Measurements from ENCODE around the gene CAMTA1.
"Not testable (repeated sequence)": the region's sequence is repeated elsewhere in the genome, so short reads cannot be mapped to it uniquely, and the experiment has no call there.

CAMTA1 gene

GRCh38 chr1:7590426-7590790 lies 805.2 kb downstream of the CAMTA1 start:
- DNase-seq (ENCODE audit: low spot score): no peak

GRCh38 chr1:7591565-7591964 lies 806.3 kb downstream of the CAMTA1 start:
- no peak for DNase-seq (ENCODE audit: low spot score)

- DNase-seq (ENCODE audit: low spot score): no peak
Measured at GRCh38 chr1:7592120-7592798, 807.0 kb downstream of the CAMTA1 start.

GRCh38 chr1:7594002-7594713 lies 808.9 kb downstream of the CAMTA1 start:
- no peak for DNase-seq (ENCODE audit: low spot score)

DNA sequence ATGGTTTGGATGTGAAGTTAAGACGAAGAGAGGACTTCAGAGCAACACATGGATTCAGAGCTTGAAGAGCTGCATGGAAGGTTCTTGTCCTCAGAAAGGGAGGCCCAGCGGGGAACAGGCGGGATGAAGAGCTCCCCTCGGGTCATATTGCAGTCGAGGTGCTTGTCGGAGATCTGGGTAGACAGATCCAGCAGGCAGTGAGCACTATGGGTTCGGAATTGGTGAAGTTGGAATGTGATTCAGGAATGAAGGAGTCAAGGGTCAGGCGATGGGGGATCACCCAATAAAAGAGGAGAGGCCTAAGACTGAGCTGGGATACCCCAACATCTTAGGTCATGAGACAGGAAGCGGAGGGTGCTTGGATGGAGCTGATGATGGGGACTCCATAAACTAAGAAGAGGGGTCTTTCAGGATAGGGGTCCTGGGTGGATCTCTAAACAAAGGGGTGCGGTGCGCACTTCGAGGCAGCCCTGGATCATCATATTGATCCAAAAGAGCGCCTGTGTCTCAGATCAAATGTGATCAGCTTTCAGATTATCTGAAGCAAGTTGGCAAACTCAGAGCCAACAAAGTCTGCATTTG lies 809.6 kb downstream of the CAMTA1 start:
- no peak for DNase-seq (ENCODE audit: low spot score)

DNA sequence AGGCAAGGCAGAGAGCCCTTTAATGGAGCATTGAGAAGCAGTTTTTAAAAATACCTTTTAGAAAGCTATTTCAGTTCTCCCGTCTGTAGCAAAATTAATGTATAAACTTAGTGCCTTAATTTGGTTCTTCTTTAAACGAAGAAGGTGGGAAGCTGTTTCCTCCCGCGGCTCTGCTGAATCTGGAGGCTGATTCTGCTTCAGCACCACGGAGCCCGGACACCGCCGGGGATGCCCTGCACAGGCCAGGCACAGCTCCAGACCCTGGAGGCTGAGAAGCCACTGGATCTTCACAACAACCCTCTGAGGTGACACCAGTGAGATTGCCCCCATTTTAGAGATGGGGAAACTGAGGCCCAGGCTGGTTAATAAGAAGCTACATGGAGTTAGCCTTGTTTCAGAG lies 810.1 kb downstream of the CAMTA1 start:
- DNase-seq (ENCODE audit: low spot score): no peak

- DNase-seq (ENCODE audit: low spot score): no peak
Measured at GRCh38 chr1:7596126-7596965, 811.1 kb downstream of the CAMTA1 start.

DNA sequence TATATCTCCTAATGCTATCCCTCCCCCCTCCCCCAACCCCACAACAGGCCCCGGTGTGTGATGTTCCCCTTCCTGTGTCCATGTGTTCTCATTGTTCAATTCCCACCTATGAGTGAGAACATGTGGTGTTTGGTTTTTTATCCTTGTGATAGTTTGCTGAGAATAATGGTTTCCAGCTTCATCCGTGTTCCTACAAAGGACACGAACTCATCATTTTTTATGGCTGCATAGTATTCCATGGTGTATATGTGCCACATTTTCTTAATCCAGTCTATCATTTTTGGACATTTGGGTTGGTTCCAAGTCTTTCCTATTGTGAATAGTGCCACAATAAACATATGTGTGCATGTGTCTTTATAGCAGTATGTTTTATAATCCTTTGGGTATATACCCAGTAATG lies 812.8 kb downstream of the CAMTA1 start:
- DNase-seq (ENCODE audit: low spot score): not testable (repeated sequence)

DNA sequence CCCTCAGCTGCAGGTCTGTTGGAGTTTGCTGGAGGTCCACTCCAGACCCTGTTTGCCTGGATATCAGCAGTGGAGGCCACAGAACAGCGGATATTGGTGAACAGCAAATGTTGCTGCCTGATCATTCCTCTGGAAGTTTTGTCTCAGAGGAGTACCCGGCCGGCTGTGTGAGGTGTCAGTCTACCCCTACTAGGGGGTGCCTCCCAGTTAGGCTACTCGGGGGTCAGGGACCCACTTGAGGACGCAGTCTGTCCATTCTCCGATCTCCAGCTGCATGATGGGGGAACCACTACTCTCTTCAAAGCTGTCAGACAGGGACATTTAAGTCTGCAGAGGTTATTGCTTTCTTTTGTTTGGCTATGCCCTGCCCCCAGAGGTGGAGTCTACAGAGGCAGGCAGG lies 819.7 kb downstream of the CAMTA1 start:
- DNase-seq (ENCODE audit: low spot score): not testable (repeated sequence)

GRCh38 chr1:7606096-7606495 lies 820.8 kb downstream of the CAMTA1 start:
- DNase-seq (ENCODE audit: low spot score): no peak

- no peak for DNase-seq (ENCODE audit: low spot score)
Measured at GRCh38 chr1:7607097-7607496, 821.8 kb downstream of the CAMTA1 start.

DNA sequence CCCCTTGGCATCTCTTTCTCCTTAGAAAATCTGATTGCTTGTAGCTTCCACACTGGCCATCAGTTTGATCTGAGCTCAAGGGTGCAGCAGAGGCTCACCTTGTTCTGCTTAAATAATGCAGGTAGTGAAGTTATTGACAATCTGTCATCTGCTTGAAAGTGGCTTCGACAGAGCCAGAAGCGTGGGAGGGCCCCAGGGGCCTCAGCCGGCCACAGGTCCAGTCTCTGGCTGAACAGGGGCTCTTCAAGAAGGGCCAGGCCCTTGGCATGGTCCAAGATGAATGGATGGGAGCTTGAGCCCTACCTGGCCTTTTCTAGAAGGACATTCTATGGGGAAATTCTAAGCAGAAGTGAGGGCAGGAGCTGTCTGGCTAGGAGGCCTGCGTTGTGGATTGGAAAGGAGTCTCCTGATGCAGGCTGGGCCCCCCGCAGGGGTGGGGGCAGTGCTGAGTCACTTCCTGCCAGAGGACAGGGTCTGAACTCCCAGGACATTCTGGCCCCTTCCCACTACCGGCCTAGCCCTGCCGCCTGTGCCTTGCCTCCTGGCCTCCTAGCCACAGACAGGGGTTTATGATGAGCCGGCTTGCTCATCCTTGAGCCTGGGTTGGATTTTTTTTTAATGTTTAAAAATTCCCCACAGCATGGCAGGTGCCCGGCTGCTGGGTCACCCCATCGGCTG lies 823.5 kb downstream of the CAMTA1 start:
- no peak for DNase-seq (ENCODE audit: low spot score)

DNA sequence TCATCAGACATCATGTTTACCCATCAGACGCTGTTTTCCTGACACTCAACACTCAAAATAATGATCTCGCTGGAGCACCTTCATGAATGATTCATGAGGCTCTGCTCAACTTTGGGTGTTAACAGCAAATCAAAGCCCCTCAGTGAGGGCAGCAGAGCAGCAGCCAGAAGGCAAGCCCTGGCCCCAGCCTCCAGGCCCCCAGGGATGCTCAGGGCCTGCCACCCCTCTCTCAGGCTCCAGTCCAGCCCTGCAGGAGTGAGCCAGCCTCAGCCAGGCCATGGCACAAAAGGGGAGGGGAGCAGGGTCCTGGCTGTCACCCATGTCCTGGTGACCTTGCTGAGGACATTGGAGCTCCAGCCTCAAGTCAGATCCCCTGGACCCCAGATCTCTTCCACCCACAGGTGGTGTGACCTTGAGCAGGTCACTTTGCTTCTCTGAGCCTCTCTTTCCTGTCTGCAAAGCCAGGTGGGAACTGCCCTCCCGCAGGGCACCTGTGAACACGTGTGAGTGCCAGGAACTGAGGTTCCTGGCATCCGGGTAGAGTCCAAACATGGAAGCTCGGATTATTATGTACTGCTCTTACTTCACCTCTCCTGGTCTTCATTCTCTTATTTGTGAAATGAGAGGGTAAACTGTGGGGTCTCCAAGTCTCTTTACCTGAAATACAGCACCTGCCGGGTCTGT lies 824.2 kb downstream of the CAMTA1 start:
- no peak for DNase-seq (ENCODE audit: low spot score)

- DNase-seq (ENCODE audit: low spot score): no peak
Measured at GRCh38 chr1:7610106-7610731, 825.0 kb downstream of the CAMTA1 start.

- no peak for DNase-seq (ENCODE audit: low spot score)
Measured at GRCh38 chr1:7610936-7611335, 825.7 kb downstream of the CAMTA1 start.

DNA sequence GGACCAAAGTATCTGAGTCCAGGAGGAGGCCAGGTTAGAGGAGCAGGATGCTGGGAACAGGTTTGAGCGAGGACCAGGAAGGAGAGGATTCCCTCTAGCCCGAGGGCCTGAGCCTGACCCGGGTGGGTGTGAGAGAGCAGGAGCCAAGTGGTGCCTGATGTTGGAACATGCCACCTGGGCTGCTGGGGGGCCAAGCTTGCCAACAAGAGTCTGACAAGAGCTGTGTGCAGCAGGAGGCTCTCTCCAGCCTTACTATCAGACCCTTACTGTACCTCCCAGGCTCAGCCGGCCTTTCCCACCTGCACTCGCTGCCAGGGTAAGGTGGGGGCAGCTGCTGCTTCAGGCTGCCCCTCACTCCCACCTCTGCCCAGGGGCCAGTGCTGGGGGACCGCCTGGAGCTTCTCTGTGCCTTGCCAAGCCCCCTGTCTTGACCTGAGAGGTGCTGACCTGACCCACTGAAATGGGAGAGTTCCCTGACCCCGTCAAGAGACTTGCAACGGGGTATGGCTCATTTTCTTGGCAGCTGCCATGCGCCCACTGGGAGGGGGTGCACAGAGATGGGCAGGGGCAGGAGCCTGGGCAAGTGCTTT lies 826.3 kb downstream of the CAMTA1 start:
- no peak for DNase-seq (ENCODE audit: low spot score)

- DNase-seq (ENCODE audit: low spot score): no peak
Measured at GRCh38 chr1:7613106-7613850, 828.0 kb downstream of the CAMTA1 start.

- DNase-seq (ENCODE audit: low spot score): no peak
Measured at GRCh38 chr1:7613851-7614205, 828.6 kb downstream of the CAMTA1 start.

GRCh38 chr1:7614576-7615074 lies 829.4 kb downstream of the CAMTA1 start:
- no peak for DNase-seq (ENCODE audit: low spot score)

DNA sequence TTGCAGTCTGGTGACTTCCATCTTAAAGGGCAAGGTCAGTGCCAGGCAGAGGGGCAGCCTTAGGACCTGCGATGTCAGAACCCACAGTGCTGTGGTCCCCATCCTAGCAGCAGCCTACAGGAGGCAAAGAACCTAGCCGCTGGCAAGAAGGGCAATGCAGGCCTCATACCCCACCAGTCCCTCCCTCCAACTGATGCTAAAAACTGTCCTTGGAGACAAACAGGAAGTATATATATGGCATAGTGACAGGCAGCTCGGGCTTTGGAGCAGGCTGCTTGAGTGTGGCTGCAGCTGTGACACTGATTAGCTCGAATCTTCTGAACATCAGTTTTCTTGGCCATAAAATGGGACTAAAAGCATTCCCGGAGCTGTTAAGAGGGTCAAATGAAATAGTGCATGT lies 829.9 kb downstream of the CAMTA1 start:
- no peak for DNase-seq (ENCODE audit: low spot score)

Measured in CD4-positive, alpha-beta T cell treated with Interleukin-6 at 100 ng/mL for 8 hours (primary cell).